Mesothelial cell of epicardium (in vitro differentiated cells): ENCODE results near the gene LIN54. TPM values are rescaled to one million over a fixed set of nuclear protein-coding genes. Genes with fewer than 3 reads are reported as not detected.

ENCODE experiments used
- DNase-seq, 2 experiments: peaks; one replicate each; pipeline ENCODE4 v3.0.0; 2021; ENCODE audit warnings: low spot score in 2 of 2; ENCODE audit not compliant: unreplicated experiment in 2 of 2
- H3K27ac Mint-ChIP-seq: 2 replicates; pipeline ENCODE4 v1.8.0; 2021; ENCODE audit warnings: mixed read lengths
- H3K27me3 Mint-ChIP-seq: 2 replicates; pipeline ENCODE4 v1.8.0; 2021; ENCODE audit warnings: low read depth, mixed read lengths
- H3K36me3 Mint-ChIP-seq: 2 replicates; pipeline ENCODE4 v1.8.0; 2021; ENCODE audit warnings: mixed read lengths
- H3K4me1 Mint-ChIP-seq: 2 replicates; pipeline ENCODE4 v1.8.0; 2021; ENCODE audit warnings: mixed read lengths
- H3K4me3 Mint-ChIP-seq: 2 replicates; pipeline ENCODE4 v1.8.0; 2021; ENCODE audit warnings: mild to moderate bottlenecking, moderate library complexity, mixed read lengths
- H3K9me3 Mint-ChIP-seq: 2 replicates; pipeline ENCODE4 v1.8.0; 2021; ENCODE audit warnings: mixed read lengths
- total RNA-seq: library from RNA; stranded (reverse); gene quantifications from 3 replicates; pipeline ENCODE4 v1.2.1, GENCODE V29; 2021
- TF ChIP-seq, protein P1 (sequence below): fragments of 200-600 bp; sonication (generic); IDR thresholded peaks from one replicate; pipeline ENCODE4 v1.5.0; 2021; ENCODE audit warnings: antibody characterized with exemption; ENCODE audit not compliant: unreplicated experiment

LIN54 gene
- total RNA-seq, 1 donor from 2014 or later, result 12.9 TPM

- Mint-ChIP-seq H3K27ac (peak overlapping the region; percentile 99), H3K4me3 (peak overlapping the region; percentile 33), H3K36me3 (peaks cover 14% of the 10 kb centered on the region), H3K27me3 (no peaks in the 10 kb centered on the region), H3K9me3 (no peaks in the 10 kb centered on the region), H3K4me1 (peaks cover 31% of the 10 kb centered on the region)
- no peak for DNase-seq
- TF ChIP-seq, protein P1, sequence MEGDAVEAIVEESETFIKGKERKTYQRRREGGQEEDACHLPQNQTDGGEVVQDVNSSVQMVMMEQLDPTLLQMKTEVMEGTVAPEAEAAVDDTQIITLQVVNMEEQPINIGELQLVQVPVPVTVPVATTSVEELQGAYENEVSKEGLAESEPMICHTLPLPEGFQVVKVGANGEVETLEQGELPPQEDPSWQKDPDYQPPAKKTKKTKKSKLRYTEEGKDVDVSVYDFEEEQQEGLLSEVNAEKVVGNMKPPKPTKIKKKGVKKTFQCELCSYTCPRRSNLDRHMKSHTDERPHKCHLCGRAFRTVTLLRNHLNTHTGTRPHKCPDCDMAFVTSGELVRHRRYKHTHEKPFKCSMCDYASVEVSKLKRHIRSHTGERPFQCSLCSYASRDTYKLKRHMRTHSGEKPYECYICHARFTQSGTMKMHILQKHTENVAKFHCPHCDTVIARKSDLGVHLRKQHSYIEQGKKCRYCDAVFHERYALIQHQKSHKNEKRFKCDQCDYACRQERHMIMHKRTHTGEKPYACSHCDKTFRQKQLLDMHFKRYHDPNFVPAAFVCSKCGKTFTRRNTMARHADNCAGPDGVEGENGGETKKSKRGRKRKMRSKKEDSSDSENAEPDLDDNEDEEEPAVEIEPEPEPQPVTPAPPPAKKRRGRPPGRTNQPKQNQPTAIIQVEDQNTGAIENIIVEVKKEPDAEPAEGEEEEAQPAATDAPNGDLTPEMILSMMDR, result no peak
Observed at GRCh38 chr4:82892467-82892802, 118.2 kb downstream of the LIN54 start.

DNA sequence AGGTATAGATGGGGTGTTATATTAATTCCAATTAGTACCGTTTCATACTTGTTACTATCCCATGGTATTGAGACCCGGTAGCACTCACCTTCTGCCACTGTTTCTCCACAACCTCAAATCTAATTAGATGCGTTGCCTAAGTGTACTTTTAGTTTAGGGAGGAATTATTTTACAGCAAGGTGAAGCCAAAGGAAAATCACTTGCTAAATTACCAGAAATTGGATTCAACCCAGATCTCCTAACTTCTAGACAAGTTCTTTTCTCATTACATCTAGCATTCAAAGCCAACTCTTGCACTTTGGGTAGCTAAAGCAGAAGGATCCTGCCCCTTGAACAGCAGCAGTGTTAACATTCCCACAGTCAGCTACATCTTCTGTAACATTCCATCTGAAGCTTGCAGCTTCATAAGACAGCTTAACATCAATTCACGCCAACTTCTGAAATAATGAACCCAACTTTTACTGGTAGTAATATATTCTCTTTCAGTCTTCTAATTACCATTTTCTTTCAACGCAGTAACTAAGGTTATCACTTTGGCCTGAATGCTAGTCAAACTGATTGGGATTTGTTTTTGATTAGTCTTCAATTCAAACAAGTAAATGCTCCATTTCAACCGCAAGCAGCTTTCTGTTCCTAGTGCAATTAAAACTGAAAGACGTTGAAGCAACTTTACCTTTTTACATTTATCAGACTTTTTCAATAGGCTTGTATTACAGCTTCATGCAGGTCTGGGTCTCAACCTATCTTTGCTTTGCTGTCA, 118.7 kb downstream of the LIN54 start:
- Mint-ChIP-seq H3K4me1 (peaks cover 29% of the 10 kb centered on the region), H3K27me3 (no peaks in the 10 kb centered on the region), H3K27ac (peak overlapping the region; percentile 99), H3K36me3 (peaks cover 12% of the 10 kb centered on the region), H3K9me3 (no peaks in the 10 kb centered on the region), H3K4me3 (peak overlapping the region; percentile 91)
- DNase-seq, result no peak
- TF ChIP-seq, protein P1, result no peak

- Mint-ChIP-seq H3K4me3 (peak within 1 kb of the TSS; percentile 91), H3K27me3 (no peaks in the 10 kb centered on the region), H3K4me1 (peaks cover 34% of the 10 kb centered on the region), H3K9me3 (no peaks in the 10 kb centered on the region), H3K36me3 (peaks cover 9% of the 10 kb centered on the region), H3K27ac (peak within 1 kb of the TSS; percentile 99)
- peak; percentile 89 to 95 for DNase-seq
- TF ChIP-seq, protein P1, result no peak
Observed at GRCh38 chr4:82890901-82891706, 119.5 kb downstream of the LIN54 start, which contains the start of gene SEC31A. SEC31A (minus strand) TSS chr4:82891153; CDS start chr4:82881936, 9,217 bp downstream.

DNA sequence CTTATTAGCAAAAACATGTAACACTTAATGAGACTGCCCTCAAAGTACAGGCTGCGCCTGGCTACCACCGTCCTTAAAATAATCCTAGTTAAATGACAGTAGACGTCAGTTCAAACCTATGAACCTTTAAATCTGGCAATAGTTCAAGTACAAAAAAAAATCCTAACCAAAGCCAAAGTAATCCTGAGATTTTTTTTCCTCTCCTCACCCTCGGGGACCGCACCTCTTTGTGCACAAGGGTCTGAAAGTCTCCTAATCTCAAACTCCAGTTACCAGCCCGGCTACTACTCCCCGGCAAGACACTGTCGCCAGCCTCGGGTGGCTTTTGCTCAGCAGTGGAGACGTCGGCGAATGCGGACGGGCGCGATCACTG, 120.1 kb downstream of the LIN54 start:
- H3K27ac Mint-ChIP-seq, result peak overlapping the region; percentile 99
- no peak for DNase-seq
- H3K4me1 Mint-ChIP-seq, result peaks cover 40% of the 10 kb centered on the region
- H3K27me3 Mint-ChIP-seq, result no peaks in the 10 kb centered on the region
- TF ChIP-seq, protein P1, result no peak
- peaks cover 6% of the 10 kb centered on the region for H3K36me3 Mint-ChIP-seq
- peak overlapping the region; percentile 91 for H3K4me3 Mint-ChIP-seq
- no peaks in the 10 kb centered on the region for H3K9me3 Mint-ChIP-seq

GRCh38 chr4:82889287-82889686, 121.3 kb downstream of the LIN54 start:
- Mint-ChIP-seq H3K27me3 (no peaks in the 10 kb centered on the region), H3K36me3 (peaks cover 3% of the 10 kb centered on the region), H3K9me3 (no peaks in the 10 kb centered on the region), H3K27ac (peak overlapping the region; percentile 99), H3K4me3 (peak overlapping the region; percentile 91), H3K4me1 (peaks cover 42% of the 10 kb centered on the region)
- DNase-seq, result no peak
- TF ChIP-seq, protein P1, result no peak
